ENCODE data around the gene RBBP8. TPM values are rescaled to one million over a fixed set of nuclear protein-coding genes. Genes with fewer than 3 reads are reported as not detected.

RBBP8 gene
- total RNA-seq, 4 donors from 2014 or later: 14.2 to 63.4 (median 32.9) TPM

DNA sequence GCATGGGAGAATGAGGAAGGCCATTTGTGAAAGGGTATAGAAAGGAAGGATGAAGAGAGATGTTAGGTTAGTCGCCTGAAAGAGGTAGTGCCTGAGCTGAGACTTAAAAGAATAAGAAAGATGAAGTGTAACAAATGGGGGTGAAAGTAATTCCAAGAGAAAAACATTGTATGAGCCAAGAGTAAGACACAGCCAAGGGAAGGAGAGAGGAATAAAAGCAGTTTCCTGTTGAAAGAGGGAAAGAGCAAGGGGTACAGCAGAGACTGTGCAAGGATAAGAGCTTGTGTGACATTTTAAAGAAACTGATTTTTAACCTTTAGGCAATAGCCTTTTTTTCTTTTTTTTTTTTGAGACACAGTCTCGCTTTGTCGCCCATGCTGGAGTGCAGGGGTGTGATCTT lies 4.8 kb upstream of the RBBP8 start:
- no peak for ATAC-seq (ENCODE audit: low FRiP score)
- TF ChIP-seq, protein P1, sequence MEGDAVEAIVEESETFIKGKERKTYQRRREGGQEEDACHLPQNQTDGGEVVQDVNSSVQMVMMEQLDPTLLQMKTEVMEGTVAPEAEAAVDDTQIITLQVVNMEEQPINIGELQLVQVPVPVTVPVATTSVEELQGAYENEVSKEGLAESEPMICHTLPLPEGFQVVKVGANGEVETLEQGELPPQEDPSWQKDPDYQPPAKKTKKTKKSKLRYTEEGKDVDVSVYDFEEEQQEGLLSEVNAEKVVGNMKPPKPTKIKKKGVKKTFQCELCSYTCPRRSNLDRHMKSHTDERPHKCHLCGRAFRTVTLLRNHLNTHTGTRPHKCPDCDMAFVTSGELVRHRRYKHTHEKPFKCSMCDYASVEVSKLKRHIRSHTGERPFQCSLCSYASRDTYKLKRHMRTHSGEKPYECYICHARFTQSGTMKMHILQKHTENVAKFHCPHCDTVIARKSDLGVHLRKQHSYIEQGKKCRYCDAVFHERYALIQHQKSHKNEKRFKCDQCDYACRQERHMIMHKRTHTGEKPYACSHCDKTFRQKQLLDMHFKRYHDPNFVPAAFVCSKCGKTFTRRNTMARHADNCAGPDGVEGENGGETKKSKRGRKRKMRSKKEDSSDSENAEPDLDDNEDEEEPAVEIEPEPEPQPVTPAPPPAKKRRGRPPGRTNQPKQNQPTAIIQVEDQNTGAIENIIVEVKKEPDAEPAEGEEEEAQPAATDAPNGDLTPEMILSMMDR (IDR thresholded peaks at IDR 0.05): no peak
- no peak for DNase-seq (ENCODE audit: low spot score)

DNA sequence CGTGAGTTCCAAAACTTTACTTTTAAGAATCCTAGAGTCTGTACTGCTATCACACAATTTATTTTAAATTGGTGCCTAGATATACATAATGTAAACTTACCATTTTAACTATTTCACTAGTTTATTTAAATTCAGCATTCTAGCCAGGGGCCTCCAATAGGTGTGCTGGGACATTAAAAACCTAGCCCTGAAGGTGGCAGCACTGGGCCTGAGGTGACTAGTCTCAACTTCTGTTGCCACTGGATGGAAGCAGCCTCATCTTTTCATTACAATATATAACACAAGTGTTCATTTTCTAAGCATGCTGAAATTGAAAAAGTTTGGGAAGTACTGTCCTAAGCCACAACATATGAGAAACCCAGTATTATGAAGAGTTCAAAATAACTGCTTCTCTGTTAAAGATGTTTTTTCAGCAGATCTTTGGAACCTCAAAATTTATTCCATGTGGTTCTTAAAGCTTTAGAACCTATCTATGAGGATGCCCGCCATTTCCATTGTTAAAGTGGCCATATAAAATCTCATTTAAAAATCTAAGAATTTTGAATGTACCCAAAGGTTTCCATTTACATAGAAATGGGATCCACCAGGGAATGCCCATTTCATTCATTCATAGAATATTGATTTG lies 2.9 kb upstream of the RBBP8 start:
- no peak for ATAC-seq (ENCODE audit: low FRiP score)
- peak; percentile 78 for DNase-seq (ENCODE audit: low spot score)
- TF ChIP-seq, protein P1 (IDR thresholded peaks at IDR 0.05): no peak

DNA sequence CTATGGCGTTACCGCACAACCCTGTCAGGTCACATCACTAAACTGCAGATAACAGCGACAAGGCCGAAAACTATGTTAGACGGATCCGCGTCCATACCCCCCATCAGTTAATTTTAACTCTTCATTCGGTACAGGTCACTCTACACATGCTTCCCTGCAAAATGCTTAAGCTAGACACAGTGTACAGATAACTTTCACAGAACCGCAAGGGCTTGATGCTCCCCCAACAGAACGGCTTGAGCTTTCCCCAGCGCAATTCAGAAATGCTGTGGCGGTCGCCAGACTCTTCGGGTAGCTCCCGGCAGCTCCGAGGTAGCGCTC lies 283 bp upstream of the RBBP8 start:
- TF ChIP-seq, protein P1 (IDR thresholded peaks at IDR 0.05): no peak
- ATAC-seq (ENCODE audit: low FRiP score): peak; percentile 69
- no peak for DNase-seq (ENCODE audit: low spot score)

DNA sequence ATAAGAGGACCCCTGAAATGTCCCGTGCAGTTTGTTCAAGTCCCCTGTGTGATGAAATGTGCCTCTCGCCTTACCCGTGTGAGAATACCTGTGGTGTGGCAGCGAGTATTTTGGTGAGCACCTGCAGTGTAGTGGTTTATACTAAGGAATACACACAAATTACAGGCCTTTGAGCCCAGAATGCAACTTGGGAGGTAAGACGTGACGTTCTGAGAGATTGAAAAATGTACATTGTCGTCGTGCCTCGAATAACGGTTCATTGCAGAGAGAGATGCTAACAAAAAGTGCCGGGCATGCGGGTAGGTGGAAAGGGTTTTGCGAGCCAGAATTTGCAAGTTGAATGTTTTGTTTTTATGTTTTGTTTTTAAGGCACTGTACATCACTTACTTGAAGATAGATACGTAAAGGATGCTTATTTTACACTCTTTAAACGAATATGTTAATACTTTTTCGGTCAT lies 867 bp downstream of the RBBP8 start:
- DNase-seq (ENCODE audit: low spot score) (no peak), ATAC-seq (ENCODE audit: low FRiP score) (no peak)
- TF ChIP-seq, protein P1 (IDR thresholded peaks at IDR 0.05): no peak

DNA sequence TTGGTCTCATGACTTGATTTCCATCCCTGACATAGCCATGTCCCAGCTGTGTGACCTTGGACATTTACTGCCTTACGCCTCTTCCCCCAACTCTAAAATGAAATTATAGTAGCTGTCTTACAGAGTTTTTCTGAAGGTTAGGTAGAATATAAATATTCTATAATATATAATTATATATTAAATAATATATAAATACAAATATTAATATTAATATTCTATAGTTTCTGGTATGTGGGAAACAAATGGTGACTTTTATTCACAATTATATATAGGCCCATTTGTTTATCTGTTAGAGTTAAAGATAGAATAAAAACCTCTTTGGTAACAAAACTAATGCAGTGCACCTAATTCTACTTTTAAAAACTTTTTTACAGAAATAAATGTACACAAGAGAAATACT lies 1.7 kb downstream of the RBBP8 start:
- ATAC-seq (ENCODE audit: low FRiP score) (no peak), DNase-seq (ENCODE audit: low spot score) (no peak)
- TF ChIP-seq, protein P1 (IDR thresholded peaks at IDR 0.05): no peak

DNA sequence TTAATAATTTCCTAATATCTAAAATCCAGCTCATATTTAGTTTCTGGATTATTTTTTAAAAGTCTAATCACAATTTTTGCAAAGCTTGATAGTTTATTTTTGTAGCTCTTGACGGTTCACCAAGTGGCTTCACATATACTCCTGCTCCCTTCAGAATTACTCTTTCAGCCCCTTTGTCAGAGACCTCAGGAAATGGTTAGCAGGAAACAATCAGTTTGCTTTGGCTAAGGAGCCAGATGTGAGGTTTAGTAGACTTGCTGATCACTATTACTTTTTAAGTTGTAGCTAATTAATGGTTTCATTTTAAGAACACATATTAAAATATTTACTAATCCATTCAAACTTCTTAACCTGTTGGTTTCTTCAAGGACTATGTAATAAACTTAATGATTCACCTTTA lies 2.3 kb downstream of the RBBP8 start:
- TF ChIP-seq, protein P1 (IDR thresholded peaks at IDR 0.05): no peak
- DNase-seq (ENCODE audit: low spot score): no peak
- no peak for ATAC-seq (ENCODE audit: low FRiP score)

DNA sequence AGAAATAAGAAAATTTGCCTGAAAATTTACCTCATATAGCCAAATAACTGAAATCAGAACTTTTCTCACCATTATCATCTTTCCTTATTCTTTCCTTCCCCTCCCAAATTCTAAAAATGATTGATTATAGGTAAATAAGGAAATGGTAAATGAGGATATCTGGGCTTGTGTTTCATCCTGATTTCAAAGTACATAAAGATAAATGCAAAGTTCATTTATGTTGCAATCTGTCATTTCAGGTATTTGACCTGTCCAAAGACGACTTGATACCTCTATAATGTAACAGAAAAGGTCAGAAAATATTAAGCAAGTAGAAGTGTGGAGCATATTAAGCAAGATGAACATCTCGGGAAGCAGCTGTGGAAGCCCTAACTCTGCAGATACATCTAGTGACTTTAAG lies 3.4 kb downstream of the RBBP8 start:
- TF ChIP-seq, protein P1 (IDR thresholded peaks at IDR 0.05): no peak
- DNase-seq (ENCODE audit: low spot score): no peak
- ATAC-seq (ENCODE audit: low FRiP score): no peak

Measured in omental fat pad (tissue), 4 donors.